Measurements from ENCODE around the gene PIAS4.
"Not testable (repeated sequence)": the region's sequence is repeated elsewhere in the genome, so short reads cannot be mapped to it uniquely, and the experiment has no call there.

Gene PIAS4

DNA sequence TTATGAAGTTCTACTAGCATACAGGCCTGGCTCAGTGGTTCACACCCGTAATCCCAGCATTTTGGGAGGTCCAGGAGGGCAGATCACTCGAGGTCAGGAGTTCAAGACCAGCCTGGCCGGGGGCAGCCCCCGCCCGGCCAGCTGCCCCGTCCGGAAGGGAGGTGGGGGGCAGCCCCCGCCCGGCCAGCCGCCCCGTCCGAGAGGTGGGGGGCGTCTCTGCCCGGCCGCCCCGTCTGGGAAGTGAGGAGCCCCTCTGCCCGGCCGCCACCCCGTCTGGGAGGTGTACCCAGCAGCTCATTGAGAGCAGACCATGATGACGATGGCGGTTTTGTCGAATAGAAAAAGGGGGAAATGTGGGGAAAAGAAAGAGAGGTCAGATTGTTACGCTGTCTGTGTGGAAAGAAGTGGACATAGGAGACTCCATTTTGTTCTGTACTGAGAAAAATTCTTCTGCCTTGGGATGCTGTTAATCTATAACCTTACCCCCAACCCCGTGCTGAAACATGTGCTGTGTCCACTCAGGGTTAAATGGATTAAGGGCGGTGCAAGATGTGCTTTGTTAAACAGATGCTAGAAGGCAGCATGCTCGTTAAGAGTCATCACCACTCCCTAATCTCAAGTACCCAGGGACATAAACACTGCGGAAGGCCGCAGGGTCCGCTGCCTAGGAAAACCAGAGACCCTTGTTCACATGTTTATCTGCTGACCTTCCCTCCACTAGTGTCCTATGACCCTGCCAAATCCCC lies 8.7 kb upstream of the PIAS4 start:
- not testable (repeated sequence) for DNase-seq

DNA sequence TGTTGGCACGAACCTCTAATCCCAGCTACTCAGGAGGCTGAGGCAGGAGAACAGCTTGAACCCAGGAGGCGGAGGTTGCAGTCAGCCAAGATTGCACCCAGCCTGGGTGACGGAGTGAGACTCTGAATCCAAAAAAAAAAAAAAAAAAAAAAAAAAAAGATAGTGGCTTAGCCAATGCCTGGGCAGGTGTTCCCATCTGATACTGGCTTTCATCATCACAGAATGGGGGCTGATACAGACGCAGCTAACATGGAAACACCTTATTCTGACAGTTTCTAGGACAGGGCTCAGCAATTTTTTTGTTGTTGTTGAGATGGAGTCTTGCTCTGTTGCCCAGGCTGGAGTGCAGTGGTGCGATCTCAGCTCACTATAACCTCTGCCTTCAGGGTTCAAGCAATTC lies 6.7 kb upstream of the PIAS4 start:
- not testable (repeated sequence) for DNase-seq

DNA sequence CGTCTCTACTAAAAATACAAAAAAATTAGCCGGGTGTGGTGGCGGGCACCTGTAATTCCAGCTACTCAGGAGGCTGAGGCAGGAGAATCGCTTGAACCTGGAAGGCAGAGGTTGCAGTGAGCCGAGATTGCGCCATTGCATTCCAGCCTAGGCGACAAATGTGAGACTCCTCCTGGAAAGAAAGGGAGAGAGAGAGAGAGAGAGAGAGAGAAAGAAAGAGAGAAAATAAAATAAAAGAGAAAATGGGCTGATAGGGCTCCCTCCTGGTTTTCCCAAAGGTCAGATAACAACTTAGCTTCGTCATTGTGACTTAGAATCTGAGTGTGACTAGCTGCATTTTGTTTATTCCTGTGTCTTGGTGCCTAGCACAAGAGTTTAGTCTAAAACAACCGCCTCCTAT lies 2.1 kb upstream of the PIAS4 start:
- DNase-seq: not testable (repeated sequence)

DNA sequence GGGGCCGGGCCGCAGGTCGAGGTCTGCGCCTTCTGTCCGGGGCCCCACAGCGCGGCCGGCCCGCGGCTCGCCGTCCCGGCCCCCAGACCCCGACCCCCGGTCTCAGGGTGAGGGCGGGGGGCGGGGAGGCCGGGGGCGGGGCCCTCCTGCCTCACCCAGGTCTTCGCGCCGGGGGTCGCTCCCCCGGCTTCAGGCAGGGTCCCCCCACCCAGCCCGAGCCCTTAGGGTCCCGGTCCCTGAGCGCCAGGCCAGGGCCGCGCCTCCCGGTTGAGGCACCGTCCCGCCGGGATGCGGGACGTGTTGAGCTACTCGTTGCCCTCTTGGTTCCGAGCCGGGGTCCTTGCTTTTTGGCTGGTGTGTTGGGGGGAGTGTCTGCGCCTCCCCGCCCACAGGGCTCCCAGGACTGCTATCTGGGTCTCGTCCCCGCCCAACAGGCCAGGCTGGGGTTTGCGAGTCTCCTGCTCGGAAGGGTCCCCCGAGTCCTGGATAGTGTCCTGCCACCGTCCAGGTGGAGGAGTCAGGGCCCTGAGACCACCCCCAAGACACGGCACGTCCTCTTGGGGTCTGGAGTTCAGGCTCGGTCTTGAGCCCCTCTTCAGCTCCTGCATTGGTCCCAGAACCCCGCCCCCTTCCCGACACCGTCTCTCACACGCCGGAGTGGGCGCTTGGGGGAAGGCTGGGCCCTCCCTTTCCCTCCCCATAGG lies 452 bp downstream of the PIAS4 start:
- DNase-seq: peak; percentile 69

DNA sequence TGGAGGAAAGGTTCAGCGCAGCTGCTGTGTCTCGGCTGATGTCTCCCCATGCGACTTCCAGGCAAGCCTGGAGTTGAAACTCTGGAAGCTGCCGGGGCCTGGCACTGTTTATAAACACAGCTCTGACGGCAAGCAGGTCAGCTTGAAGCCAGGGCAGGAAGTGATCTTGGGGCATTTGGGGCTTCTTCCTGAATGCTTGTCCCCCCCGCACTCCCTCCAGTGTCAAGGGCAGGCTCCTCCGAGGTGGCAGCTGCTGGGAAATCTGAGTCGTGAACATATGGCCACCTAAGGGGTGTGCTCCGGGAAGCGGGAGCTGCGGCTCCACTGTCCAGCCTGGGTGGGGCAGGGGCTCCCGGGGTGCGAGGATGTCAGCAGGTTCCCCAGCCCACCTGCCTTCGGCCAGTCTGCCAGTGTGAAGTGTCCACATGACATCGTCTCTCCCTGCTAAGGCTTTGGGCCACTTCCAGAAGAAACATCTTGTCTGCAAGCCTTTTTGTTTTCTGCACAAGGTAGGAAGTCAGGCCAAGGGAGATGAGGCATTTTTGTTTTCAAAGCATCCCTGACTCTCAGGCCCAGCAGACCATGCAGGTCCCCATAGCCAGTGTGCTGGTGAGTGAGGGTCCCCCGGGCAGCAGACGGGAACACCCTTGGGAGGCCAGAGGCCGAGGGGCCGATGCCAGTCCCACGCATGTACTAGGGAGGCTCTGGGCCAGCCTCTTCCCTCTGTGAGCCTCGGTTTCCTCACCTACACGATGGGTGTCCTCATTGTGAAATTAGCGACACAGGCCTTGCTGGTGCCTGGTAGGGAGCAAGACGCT lies 2.7 kb downstream of the PIAS4 start:
- no peak for DNase-seq

DNA sequence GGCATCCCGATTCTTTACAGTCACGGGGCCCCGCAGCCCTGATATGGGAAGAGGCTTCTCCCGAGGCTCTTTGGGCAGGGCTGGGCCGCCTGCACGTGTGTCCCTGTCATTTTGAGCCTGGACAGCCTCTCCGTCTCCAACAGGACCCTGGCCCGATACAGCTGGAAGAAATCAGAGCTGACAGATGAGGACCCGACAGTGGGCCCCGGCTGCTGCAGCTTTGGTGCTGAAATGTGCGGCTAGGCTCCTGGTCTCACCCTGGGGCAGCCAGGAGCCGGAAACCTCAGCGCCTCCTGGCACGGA lies 3.2 kb downstream of the PIAS4 start:
- no peak for DNase-seq

DNA sequence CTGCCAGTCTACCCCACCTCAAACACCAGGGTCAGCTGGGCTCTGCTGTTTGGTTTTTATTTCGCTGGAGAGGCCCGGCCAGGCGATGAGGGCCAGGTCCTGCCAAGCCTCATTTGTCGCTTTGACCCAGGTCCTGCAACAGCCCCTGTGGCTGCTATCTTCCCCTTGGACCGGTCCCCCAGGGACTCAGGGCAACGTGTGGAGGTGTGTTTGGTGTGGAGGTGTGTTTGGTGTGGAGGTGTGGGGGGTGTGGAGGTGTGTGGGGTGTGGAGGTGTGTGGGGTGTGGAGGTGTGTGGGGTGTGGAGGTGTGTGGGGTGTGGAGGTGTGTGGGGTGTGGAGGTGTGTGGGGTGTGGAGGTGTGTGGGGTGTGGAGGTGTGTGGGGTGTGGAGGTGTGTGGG lies 3.9 kb downstream of the PIAS4 start:
- DNase-seq: not testable (repeated sequence)

DNA sequence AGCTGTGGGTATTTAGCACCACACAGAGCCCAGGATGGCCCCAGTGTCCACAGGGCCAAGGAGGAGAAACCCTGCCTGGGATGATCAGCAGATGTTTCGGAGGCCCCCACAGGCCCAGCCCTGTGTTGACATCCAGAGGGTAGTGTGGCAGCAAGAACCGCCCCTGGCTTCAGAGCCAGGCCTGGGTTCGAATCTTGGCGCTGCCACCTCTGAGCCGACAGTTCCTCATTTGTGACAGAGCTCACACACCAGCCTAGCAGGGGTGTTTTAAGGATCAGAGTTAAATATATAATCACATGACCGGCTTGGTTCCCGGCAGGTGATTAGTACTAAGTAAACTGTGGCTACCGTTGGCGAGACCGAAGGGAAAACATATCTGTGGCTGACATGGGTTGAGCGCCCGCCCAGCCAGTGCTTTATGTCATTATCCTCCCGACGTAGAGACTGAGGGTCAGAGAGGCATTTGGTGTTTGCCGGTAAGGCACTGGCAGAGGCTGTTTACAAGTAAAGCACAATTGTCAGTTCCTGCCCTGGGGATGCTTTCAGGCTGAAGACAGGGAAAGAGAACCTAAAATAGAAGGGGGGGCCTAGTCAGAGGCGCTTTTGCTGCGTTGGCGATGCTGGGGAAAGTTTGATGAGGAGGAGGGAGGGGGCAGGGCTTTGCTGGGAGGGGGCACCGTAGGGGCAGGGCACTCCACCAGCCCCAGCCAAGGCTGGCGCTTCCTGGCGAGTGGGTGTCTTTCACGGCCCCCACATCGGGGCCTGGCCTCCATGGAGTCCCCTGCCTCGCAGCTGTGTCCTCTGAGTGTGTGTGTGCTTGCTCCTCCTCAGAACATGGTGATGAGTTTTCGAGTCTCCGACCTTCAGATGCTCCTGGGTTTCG lies 4.8 kb downstream of the PIAS4 start:
- no peak for DNase-seq

DNA sequence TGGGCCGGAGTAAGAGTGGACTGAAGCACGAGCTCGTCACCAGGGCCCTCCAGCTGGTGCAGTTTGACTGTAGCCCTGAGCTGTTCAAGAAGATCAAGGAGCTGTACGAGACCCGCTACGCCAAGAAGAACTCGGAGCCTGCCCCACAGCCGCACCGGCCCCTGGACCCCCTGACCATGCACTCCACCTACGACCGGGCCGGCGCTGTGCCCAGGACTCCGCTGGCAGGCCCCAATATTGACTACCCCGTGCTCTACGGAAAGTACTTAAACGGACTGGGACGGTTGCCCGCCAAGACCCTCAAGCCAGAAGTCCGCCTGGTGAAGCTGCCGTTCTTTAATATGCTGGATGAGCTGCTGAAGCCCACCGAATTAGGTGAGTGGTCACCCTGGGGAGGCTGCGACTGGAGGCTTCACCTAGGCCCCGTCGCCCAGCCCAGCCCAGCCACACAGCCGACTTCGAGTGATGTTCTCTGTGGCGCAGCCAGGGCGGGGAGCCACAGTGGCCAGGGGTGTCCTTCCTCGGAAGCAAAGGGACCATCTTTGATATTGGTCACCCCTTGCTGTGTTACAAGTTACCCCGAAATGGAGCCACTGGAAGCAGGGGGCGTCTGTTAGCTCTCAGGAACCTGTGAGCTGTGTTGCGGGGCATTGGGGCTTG lies 5.6 kb downstream of the PIAS4 start:
- DNase-seq: no peak

DNA sequence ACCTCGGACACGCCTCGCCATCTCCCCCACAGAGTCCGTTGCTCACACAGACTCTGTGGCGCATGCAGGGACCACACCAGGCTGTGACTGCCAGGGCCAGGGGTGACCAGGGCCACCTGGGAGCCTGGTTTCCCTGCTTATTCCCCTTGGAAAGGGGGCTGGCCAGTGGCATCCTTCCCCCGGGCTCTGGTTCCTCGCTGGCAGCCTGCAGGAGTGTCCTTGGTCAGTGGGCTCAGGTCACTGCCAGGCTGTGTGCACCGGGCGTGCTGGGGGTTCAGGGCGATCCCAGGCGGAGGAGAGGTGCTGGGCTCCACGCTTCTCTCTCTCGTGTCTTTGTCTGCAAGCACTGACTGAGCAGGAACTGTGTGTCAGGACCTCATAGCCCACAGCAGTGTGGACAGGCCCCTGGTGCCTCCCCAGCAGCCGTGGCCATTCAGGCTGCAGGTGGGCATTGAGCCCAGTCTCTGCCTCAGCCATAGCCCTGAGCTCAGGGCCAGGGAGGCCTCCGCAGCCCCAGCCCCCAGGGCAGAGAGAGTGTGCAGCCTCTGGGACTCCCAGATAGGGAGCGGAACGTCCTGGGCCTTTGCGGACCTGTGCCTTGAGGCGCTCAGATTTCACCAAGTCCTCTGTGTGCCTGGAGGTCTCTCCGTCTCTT lies 6.5 kb downstream of the PIAS4 start:
- no peak for DNase-seq

DNA sequence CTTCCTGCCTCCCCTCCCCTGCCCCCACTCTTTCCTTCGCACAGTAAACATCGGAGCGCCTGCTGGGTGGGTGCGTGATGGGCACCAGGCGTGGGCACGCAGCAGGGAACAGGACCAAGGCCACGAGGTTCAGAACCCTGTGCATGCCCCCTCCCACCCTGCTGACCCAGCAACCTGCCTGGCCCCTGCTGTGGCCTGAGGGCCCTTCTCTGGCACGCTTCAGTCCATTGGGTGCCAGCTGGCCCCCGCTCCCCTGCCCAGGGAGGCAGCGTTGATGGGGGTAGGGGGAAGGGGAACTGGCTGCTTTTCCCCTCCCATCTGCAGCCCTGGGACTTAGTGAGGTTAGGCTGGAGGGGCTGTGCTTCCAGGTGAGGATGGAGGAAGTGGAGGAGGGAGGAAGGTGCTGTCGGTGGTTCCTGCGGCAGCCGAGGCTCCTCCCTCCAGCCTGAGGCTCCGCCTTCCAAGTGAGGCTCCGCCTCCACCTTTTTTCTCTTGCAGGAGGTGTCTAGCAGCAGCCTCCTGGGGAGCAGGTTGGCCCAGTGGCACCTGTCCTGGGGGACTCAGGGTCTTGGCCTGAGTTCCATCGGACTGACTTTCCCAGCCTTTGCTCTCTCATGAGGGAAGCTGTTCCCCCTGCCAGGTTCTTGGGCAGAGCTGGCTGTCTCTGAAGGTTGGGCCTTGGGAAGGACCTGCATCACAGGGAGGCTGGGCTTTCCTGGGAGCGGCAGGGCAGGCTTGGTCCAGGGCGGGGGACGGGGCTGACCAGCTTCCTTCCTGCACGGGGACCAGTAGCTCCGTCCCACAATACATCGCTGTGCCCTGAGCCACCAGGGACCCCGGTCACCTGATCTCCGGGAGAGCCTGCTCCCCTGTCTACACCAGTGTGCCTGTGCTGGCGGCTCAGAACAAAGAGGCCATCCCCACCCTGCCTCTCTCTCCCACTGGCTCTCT lies 7.3 kb downstream of the PIAS4 start:
- peak; percentile 68 for DNase-seq

DNA sequence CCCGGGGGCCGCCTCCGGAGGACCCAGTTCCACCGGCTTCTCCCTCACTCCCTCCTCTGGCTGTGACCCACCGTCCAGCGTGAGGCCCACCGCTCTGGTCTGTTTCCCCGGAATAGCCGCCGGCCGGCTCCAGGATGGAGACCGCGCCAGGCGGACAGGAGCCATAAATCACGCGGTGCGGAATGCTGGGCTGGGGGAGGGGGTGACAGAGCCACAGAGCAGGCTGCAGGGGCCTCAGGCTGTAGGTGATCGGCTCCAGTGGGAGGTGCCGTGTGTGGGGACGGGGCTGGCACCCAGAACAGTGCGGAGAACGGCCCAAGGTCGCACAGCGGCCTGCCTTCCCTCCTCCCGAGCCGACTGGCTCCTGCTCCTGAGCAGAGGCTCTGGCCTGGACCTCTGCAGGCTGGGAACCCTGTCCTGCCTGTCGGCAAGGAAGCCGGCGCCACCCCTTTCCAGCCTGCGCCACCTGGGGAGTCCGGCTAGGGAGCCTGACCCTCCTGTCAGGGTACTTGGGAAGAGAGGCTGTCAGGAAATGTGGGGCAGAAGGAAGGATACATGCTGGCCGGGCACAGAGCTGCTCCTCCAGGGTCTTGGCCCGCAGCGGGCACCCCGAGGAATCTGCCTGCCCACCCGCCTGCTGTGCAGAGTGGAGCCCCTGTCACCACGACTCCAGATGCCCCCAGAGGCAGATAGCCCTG lies 8.3 kb downstream of the PIAS4 start:
- DNase-seq: no peak

DNA sequence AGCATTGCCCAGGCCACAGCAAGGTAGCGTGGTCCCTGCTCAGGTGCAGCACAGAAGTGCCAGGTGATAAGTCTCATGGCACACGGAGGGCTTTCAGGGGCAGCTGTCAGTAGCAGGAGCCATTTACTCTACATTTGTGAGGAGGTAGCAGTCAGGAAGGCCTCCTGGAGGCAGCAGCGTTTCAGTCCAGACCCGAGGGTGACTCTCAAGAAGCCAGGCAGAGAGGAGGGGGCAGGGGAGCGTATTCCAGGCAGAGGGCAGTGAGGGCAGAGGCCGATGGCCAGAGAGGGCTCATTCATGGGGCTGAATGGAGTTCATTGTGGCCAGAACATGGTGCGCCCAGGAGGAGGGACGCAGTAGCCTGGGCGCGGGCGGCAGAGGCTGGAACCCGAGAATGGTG lies 8.9 kb downstream of the PIAS4 start:
- DNase-seq: no peak

DNA sequence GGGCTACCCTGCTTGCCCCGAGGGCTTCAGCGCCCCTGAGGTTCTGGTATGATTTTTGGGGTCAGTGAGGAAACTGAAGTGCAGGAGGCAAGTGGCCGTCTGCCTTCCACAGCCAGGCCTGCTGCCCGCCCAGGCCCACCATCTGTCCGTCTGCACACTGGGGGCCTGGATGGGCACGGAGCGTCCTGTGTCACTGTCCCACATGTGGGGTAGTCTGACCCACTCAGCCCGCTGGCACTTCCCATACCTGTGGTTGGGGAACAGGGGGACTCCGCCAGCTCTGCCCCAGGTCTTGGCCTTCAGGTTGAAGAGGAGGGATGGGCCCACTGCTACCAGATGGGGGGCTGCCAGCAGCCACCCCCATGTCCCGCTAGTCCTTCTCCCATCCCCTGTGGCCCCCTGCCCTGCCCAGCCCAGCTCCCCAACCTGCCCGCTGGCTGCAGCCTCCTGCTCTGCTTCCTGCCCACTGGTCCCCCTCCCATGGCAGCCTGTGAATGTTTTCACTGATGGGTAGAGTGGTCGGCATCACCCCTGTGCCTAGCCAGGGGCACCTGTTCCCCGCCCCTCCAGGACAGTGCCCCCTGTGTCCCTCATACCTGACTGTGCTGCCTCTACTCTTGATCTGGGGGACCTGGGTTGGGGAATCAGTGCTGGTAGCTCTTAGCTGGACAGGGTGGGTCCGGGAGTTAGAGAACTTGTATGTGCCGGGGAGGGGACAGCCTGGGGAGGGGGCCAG lies 9.5 kb downstream of the PIAS4 start:
- DNase-seq: no peak

DNA sequence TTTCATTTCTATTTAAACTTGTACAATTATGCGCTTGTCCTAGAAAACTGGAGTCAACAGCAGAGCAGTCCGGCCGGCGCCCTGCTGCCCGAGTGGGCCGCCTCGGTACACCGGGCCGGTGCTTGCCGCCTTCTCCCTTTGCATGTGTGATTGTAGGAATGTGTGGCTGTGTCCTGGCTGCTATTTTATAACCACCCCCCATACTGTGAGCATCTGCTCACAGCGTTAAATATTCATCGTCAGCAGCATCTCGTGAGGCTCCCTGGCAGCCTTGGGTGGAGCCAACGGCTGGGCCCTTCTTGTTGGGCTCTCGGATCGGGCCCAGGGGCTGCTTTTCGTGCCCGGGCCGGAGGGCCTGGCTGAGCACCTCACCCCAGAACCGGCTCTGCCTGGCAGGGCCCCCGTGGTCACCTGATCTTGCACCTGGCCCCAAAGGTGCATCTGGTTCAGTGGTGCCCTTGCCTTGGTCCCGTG lies 10.6 kb downstream of the PIAS4 start:
- peak; percentile 46 for DNase-seq

DNA sequence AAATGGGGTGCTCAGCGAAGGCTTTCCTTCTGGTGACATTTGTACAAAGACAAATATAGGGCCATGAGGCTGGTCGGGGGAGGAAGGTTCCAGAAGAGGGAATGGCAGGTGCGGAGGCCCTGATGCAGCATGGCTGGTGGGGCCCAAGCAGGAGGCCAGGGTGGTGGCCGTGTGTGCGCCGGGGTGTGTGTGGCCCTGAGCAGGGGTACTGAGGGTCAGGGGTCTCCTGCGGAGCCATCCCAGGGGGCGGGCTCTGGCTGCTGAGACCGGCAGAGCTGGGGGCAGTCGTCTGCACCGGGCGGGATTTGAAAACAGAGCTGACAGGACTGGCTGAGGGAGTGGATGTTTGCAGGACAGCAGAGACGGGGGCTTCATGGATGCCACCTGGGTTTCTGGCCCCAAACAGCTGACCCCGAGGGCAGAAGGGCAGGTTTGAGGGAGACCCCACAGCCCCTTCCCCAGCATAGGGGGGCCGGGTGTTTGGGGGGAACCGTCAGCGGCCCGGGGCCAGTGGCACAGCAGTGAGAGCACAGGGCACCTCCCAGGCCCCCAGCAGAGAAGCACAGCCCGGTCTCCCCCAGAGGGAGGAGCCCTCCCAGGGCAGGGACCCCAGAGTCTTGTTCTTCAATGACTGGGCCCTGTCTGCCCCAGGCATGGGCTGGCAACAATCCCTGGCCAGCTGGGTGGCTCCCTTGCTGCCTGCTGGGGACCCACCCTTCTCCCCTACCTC lies 11.4 kb downstream of the PIAS4 start:
- no peak for DNase-seq

DNA sequence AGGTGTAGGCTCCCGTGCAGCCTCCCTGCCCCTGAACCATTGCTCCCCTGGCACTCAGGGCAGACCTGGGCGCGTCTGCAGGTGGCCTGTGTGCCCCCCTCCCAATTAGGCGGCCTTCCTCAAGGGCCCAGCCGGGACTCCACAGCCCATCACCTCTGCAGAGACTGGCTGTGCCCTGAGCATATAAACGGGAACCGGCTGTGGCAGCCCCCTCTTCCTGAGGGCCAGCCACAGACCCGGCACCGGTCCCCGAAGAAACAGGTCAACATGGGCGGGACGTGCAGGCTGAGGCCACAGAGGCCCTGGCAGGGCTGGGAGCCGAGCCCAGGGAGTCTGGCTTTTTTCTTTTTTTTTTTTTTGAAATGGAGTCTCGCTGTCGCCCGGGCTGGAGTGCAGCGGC lies 12.0 kb downstream of the PIAS4 start:
- no peak for DNase-seq

Measured in activated CD8-positive, alpha-beta memory T cell treated with anti-CD3 and anti-CD28 coated beads, Interleukin-2, amount 50 U/mL, for 48 hours (primary cell).